LHCN-M2 (cell line): ENCODE results near the gene CCDC91. TPM values are rescaled to one million over a fixed set of nuclear protein-coding genes. Genes with fewer than 3 reads are reported as not detected.

ENCODE experiments used
- DNase-seq: peaks from one replicate; pipeline ENCODE4 v3.0.0-alpha.2; 2012; ENCODE audit warnings: low read depth
- total RNA-seq: library from RNA; depleted of rRNA; stranded (reverse); fragments of >200 nt; gene quantifications from 2 replicates; pipeline ENCODE4 v1.2.3, GENCODE V29; 2014

The CCDC91 gene
- total RNA-seq, 1 experiment from 2014 or later = 13.9 TPM

DNA sequence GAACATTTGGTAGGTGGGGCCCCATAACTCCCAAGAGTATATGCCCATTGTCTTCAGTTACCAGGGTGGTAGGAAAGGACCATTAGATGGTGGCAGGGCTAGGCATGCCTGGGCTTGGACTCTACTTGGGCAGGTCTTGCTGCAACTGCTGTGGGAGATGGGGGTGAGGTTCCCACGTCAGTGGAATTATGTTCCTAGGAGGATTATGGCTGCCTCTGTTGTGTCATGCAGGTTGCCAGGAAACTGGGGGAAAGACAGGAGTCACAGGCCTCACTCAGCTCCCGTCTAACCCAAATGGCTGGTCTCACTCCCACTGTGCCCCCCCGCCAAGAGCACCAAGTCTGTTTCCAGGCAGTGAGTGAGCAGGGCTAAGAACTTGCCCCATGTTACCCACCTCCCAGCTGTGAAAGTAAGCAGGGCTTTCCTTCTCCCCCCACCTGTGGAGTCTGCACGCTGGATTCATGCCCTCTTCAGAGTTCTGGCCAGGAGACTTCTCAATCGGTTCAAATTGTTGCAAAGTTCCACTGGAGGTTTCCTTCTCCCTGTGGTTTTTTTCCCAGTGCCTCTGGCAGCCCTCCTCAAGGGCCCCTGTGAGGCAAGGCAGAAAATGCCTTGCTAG lies 337.5 kb downstream of the CCDC91 start:
- no peak for DNase-seq

DNA sequence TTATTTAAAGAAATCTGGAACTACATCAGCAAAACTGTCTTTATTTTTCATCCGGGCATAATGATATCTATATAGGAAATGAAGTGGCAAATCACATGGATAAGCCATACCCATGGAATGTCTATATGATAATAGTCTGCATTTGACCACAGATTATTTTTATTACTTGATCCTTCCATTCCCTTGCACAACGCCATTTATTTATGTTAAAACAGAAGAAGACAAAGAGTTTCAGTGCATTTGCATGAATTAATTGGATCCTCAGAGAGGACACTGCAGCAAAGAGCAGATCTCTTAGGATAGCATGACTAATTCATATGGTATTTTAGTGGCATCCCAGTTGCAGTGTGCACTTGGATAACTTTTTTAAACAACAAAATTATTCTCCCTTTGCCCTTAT lies 345.0 kb downstream of the CCDC91 start:
- DNase-seq = peak; percentile 71

DNA sequence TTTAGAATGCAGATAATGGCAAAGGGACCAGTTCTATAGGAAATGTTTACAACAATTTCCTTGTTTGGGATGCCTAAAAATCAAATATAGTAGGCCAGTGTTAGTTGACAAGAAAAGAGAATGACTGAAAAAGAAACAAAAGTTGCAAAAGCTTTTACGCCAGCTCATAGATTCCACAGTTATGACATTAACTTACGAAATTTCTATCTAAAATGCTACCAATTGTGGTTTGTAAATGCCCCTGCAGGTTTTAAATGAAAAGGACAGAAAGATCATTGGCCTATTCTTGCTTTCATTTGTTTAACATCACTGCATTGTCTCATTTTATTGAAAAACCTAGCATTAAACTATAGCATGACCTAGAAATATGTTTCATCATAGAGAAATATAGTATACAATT lies 345.8 kb downstream of the CCDC91 start:
- DNase-seq = peak; percentile 74

DNA sequence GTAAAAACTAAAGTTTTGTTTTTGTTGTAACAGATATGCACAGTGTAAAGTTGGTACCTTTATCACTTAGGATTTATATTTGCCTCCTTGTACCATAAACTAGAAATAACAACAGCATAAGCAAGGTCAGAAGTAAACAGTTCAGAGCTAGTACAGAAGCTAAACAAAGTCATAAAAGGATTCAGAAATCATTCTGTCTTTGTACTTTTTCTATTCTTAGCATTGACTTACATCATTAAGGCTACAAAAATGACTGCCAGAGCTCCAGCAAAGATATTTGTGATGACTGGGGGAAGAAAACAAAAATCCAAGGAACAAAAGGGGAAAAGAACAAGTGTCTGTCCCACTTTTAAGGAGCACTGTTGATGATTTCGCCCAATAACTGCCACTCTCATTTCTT lies 347.2 kb downstream of the CCDC91 start:
- no peak for DNase-seq

DNA sequence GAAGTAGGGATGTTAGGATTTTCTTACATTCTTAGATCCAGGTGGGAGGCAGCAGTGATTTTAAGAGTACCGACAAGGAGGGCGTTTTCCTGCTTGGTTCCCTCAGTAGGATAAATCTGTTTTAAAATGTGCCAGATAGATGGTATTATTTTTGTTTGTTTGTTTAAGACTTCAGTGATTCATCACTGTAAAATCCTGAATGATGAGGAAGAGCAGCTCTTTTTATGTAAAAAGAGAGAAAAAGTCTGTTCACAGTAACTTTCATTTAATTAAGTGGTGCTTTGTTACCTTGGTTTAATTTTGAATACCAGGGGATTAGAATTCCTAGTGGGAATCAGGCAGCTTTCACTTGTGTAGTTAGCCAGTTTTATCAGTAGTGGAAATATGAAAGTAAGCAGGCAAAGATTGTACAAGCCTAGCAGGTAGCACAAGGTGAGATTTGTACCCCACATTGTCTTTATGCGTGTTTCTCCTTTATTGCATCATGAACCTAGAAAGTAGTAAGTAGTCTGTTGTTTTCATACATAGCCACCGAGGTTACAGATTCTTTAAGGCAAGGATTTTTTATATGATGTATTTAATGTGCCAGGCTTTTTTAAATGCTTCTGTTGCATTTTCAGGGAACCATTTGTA lies 349.6 kb downstream of the CCDC91 start:
- peak; percentile 25 for DNase-seq

DNA sequence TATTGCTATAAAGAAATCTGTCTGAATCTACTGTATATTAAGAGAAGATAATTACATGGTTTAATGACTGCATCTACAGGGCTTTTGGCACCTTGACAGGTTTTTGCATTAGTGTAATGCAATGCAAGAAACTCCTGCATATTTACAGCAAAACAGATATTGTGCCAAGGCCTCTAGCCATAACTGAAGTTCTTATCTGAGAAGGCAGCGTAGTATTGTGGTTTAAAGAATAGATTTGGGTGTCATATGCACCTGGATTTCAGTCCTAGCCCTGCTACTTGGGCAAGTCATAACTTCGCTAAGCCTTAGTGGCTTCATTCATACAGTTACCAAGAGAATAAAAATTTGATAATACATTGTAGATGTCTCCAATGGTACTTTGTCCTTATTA lies 350.1 kb downstream of the CCDC91 start:
- no peak for DNase-seq

DNA sequence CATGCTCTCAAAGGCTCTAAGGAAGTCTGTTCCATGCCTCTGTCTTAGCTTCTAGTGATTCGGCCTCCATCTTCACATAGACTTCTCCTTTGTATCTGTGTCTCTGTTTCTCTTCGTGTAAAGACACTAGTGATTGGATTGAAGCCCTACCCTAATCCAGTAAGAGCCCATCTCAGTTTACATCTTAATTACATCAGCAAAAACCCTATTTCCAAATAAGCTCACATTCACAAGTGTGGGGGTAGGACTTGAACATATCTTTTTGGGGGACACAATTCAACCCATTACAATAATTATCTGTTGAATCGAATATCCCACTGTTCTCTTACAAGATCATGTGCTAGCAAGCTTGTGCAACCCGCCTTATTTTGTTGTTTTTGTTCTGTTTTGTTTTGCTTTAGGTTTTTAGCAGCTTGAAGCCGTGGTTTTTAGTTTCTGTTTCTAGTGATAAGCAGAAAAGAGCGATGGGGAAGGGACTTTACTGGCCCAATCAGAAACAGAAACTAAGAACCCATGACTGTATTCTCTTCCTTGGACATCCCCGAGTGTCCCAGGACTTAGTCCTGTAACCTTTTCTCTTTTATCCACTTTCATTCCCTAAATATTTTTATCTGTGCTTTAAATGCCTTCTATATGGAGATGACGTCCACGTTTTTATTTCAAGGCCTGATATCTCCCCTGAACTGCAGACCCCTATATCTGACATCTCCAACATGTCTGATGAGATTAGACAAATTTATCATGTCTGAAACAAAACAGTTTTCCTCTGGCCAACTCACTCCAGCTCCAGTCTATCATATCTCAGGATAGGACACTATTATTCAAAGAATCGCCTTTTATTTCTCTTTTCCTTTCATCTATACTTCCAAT lies 353.0 kb downstream of the CCDC91 start:
- no peak for DNase-seq

DNA sequence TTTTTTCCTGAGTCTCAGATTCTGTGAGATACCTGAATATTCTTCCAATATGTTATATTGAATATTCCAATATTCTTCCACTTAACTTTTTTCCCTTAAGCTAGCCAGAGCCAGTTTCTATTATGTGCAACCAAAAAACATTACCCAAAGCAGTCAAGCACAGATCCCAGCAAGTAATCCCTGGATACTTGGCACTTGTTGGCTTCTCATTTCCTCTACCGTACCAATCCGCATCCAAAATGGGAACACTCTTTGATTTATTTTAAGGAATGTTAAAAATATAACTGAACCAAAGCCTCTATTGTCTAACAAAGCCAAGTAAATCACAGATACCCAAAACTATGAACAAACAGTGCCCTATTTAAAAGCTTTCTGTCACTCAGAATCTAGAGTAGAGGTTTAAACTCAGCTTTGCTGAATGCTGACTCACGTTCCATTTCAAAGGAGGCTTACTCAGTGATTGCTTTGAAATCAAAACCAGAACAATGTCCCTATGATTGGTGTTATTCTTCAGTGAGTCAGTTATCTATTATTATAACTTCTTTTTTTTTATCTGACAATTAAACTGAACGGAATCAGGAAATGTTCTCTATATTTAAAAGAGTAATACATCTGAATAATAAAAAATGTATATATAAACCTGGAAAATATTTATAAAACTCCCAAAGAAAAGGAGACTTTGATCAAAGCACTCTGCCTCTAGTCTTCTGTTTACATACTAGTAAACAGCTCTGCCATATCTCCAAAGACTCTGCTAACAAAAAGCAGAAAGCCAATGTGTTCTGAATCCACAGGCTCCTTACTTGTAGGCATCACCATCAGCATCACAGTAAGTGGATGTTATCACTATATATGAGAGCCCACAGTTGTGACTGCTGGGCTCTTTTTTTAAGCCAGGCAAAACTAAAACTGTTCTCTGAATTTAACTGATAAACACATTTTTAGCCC lies 360.8 kb downstream of the CCDC91 start:
- peak; percentile 80 for DNase-seq

DNA sequence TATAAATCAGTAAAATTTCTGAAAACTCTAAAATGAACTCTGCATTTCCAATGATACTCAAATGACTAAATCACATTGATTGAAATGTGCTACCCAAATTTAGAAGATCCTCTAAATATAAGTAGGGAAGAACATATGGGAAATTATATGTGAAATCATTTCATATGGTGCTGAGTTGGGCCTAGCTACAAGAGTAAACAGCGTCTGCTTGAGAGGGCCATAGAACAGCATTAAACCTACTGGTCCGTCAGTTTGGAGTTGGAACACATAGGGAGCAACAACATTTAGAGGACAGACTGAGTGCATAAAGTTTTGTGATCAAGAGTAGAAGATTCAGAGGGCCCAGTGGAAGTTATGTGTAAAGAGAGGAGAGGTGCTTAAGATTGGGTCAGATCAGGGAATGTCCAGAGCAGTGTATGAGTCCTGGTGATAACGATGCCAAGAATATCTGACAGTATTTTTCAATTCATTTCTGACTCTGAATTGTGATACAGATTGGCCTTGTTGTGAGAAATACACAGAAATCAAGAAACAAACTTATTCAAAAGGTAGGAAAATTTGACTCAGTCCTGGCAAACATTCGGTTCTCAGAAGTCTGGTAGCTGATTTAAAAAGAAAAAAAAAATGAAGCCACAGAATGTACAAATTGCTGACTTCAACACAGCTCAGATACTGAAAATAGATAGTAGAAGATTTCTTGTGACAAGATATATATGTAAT lies 362.2 kb downstream of the CCDC91 start:
- DNase-seq = no peak

DNA sequence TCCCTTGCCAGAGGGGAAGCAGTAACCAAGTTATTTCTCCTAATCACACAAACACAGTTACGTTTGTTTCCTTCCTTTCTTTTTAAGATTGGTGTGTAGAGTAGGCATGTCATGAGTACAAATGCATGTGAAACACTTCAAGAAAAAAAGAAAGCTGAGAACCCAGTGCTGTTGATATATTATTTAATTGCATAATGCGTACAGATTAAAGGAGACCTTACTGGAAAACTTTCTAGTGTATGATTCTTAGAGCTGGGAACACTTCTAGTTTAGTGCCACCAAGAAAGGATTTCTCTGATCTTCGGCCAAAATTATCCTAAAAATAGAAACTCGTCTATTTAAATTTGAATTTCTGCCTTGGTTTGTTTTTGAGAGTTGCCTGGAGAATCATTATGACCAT lies 365.5 kb downstream of the CCDC91 start:
- no peak for DNase-seq

DNA sequence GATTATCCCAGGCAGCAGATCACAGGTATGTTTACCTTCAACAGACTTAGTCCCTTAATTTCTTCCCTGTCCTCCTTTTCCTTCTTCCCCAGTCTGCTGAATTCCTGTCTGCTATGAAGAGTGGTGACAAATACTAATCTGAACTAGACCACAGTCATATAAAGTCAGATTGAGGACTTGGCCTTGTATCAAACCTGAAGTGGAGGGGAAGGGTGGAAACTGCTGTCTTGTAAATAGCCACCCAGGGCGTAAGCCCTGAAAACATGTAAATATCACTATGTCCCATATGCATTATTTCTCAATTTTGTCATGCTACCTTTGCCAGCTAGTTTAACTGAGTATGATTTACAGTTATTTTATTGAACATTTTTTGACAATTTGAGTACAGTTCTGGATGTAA lies 368.0 kb downstream of the CCDC91 start:
- DNase-seq = no peak

DNA sequence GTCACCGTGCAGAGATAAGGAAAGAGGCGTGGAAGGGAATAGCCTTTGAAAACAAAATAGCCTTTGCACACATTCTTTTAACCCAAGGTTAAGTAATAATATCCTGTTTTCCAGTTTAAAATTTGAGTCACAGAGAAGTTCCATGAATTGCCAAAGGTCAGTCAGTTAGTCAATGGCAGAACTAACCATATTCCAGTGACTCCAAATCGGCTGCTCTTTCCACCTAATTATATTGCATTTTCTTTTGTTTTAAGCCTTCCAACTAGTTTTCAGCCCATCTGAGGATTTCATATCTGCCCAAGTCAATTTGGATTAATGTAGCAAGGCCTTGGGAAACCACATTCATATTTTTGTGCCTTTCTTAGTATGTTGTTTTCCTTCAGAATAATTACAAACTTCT lies 373.0 kb downstream of the CCDC91 start:
- no peak for DNase-seq

DNA sequence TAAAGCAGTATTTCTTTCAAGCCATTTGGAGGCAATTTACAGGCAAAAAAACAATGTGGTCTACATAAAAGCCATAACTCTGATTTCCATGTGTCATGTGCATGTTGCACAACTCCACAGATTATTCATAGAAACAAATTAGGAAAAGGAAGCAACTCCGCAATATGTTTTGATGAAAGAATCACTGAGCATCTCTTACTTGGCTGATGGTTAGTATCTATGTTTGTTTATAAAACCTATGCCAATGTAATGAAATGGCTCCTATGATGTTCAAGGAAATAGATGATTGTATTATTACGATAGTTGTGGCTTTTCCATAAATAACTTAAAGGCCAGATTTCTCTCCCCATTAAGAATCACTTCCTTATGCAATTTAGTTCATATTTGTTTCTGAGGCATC lies 373.7 kb downstream of the CCDC91 start:
- peak; percentile 70 for DNase-seq

DNA sequence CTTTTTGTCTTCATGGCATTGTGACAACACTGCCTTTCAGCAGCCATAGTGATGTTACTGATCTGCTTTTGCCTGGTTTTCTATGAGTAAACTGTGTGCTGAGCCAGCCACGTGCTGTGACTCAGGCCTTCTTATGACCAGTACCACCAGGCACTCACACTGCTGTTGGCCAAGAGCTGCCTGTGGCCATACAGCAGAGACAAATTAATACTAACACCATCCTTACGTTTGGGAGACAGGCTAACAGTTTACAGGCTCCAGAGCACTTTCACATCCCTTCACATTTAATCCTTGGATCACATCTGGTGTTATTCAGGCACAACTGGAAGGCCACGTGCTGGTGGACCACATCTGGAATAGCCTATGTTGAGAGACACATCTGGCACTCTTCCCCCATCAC lies 377.9 kb downstream of the CCDC91 start:
- peak; percentile 86 for DNase-seq

DNA sequence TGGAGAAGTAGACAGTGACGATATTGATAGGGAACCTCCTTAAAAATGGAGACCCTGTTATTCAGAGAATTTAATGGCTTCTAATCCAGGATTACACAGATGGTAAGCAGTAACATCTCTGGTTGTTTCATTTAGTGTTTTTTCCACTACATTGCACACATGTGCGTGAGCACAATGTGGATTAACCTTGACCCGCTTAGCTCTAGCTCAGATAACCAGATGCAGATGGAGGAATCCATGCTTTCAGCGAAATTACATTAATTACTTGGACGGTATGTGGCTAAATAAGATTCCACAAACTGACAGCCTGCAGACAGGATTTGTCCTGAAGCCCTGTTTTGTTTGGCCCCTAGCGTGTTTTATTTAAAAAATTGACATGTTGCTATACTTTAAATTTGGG lies 378.4 kb downstream of the CCDC91 start:
- DNase-seq = no peak

DNA sequence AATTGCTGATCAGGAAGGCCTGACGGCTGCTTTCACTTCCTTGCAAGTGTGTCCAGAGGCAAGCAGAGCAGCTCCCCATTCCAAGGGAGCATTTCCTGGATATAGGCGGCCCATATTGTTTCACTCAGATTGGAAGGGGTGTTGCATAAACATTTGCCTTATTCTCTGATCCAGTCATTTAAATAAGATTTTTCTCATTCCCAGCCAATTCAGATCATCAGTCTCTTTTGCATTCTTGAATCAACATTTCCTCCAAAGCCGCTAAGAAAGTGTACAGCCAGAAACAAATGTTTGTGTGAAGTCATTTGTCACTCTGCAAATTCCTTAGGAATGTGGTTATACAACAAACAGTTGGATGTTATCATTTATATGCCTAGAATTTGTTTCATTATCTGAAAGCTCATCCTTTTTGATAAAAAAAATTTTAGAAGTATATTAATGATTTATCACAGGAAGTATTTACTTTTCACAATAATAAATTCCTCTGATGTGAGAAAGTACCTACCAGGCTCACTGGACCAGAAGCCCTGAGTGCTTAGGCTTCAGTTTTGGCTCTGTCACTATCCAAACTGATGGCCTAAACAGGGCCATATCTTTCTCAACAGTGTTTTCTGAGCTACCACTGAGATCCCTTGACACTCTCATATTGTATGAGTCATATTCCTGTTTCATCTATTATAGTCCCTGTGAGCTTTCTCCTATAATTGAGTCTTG lies 379.6 kb downstream of the CCDC91 start:
- DNase-seq = peak; percentile 58

DNA sequence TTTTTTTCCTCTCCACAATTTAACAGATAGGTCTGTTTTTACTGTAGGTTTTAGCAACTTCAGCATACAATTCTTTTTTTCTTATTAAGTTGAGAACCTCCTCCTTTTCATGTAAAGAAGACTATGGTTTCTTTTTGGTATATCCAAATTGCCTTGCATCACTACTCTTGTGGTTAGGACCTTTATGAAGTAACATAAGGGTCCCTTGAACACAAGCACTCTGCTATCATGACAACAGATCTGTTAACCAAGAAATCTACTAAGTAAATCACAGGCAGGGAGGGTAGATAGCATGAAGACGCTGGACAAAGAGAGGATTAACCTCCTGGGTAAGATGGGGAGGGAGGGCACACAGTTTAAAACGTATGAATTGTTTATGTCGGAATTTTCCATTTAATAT lies 380.6 kb downstream of the CCDC91 start:
- no peak for DNase-seq

DNA sequence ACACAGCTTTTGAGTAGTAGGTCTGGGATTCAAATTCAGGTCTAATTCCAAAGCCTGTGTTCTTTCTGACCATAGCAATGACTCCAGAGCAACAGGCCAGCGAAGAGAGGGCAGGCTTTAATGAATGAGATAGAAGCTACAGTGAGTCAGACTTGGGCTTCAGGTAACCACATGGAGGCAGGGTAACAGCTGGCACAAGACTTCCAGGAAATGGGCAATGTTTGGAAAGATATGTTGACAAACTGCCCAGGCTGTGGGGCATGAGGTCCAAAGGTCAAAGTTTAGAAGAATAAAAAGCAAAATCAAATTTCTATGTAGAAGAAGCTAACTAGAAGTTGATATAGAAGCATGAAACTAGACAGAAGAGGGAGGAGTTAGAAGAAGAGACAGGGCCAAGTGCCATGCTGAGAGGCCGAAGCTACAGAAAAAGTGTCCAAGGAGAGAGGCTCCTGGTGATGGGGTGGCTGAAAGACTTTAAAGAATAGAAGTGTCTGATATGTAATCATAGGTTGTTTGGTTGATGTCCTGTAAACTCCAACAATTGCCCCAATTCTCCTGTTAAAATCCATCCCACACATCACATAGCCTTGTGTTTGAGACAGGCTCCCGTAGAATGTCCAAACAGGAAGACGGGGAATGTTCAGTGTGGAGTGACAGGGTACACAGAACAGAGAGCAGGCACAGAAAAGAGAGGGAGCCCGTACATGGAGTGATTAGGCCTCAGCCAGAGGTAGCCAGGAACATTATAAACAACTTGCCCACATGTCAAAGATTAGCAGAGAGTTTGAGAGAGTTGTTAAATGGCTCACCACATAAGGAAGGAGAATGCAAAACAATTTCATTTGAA lies 384.7 kb downstream of the CCDC91 start:
- peak; percentile 76 for DNase-seq

DNA sequence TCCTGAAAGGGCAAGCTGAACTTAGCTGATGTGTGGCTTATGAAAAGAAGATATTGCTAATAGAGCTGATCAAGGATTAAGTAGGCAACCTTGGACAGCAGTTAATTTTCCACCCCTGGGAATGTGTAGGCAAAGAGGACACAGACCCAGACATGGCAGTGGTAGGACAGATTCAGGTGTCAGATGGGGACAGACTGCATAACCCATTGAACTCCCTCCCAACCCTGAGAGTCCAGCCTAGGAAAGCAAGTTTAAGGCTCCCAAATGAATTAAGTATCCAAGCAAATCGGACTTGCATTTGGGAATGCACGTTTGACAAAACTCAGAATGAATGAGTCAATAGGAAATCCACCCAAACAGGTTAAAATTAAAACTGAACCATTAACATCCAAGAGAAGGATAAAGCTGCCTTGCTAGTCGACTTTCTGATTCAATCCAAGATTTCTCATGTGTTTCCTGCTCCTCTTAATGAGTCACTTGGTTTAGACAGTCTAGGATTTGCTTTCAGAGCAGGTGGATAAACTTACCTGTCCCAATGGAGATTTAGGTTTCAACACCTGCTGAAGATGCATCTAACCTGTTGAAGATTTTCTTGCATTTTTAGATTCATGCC lies 385.4 kb downstream of the CCDC91 start:
- DNase-seq = no peak
